ENCODE measurements around the gene DNAJC27.

Gene DNAJC27

DNA sequence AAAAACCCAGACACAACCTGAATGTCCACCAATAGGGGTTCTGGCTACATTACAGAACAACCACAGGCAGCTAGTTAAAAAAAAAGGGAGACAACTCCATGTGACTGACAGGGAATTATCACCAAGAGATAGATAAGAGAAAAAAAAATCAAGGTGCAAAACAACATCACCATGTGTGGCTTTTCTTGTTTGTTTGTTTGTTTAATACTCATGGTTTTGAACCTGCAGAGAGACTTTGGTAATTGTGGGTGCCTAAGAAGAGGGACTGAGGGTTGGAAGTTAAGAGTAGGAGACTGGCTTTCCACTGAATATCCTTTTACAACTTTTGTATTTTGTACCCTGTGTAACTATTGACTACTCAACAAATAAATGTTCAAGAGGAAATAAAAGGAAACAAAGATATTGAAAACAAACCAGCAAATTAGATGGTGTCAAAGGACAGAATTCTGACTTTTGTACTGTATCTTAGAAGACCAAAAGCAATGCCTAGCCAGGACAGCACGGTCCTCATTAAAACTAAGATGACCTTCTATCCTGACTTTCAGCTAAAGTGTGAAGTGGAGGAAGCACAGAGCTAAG is 22.5 kb upstream of the DNAJC27 start:
- H3K27ac ChIP-seq (ENCODE audit: low read length): no peak overlapping the region
- H3K4me1 ChIP-seq (ENCODE audit: control insufficient read depth, insufficient read depth, low read length): no peaks in the 10 kb centered on the region
- H3K9me3 ChIP-seq (ENCODE audit: control insufficient read depth, insufficient read depth, low read length): no peaks in the 10 kb centered on the region
- no peak overlapping the region for H3K4me3 ChIP-seq (ENCODE audit: low read length)
- no peaks in the 10 kb centered on the region for H3K27me3 ChIP-seq (ENCODE audit: control insufficient read depth, insufficient read depth, low read length)
- DNase-seq (ENCODE audit: low read depth, low spot score): no peak
- WGBS (ENCODE audit: insufficient coverage, insufficient read length): no CpG with 5 or more reads among the region's 1 CpG
- H3K36me3 ChIP-seq (ENCODE audit: control insufficient read depth, insufficient read depth, low read length): no peaks in the 10 kb centered on the region

DNA sequence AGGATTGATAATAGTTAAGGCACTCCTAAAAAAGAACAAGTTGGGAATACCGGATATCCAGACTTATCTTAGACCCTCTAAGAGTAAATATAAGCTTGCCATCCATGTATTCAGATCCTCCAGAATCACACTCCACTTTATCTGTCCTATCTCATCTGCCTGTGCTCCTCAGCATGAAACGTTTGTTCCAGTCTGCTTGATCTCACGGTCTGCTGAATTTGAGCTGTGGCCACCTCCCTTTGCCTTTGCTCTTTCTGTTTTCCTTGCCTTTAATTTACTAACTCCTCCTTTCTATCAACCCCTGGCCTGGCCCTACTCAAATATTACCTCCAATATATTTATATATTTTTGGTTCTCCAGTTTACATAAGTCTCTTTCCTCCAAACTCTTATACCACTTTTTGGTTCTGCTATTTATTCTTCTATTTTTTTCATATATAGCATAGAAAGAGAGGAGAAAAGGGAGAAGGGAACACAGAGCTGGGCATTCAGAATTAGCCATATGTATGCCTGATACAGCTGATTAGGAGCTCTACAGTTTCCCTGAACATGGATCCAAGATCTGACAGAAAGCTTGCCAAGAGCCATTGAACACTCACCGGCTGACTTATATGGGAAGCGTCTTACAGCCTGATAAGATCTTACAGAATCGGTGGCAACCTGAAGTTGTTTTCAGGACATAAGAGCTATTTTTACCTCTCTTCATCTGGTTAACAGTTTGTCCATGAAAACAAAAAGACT is 21.8 kb upstream of the DNAJC27 start:
- no CpG with 5 or more reads among the region's 6 CpGs for WGBS (ENCODE audit: insufficient coverage, insufficient read length)
- DNase-seq (ENCODE audit: low read depth, low spot score): no peak
- H3K4me1 ChIP-seq (ENCODE audit: control insufficient read depth, insufficient read depth, low read length): no peaks in the 10 kb centered on the region
- H3K9me3 ChIP-seq (ENCODE audit: control insufficient read depth, insufficient read depth, low read length): no peaks in the 10 kb centered on the region
- H3K27ac ChIP-seq (ENCODE audit: low read length): no peak overlapping the region
- H3K27me3 ChIP-seq (ENCODE audit: control insufficient read depth, insufficient read depth, low read length): no peaks in the 10 kb centered on the region
- no peak overlapping the region for H3K4me3 ChIP-seq (ENCODE audit: low read length)
- no peaks in the 10 kb centered on the region for H3K36me3 ChIP-seq (ENCODE audit: control insufficient read depth, insufficient read depth, low read length)

DNA sequence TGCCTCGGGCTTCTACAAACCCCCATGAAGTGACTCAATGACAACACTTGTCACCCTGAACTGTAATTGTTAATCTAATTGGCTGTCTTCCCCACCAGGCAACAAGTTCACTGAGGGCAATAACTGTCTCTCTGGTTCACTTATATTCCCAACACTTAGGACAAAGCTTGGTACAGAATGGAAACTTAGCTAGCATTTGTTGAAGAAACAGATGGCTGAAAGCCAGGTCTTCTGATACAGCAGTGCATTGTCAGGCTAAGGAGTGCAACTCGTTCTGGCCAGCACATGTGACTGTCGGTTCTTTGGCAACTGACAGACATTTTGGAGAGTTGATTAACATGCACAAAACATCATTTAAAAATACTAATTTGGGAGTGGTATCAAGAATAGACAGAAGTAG is 14.6 kb upstream of the DNAJC27 start:
- Histone ChIP-seq H3K9me3 (ENCODE audit: control insufficient read depth, insufficient read depth, low read length) (no peaks in the 10 kb centered on the region), H3K36me3 (ENCODE audit: control insufficient read depth, insufficient read depth, low read length) (no peaks in the 10 kb centered on the region), H3K4me1 (ENCODE audit: control insufficient read depth, insufficient read depth, low read length) (no peaks in the 10 kb centered on the region), H3K27ac (ENCODE audit: low read length) (no peak overlapping the region), H3K27me3 (ENCODE audit: control insufficient read depth, insufficient read depth, low read length) (no peaks in the 10 kb centered on the region), H3K4me3 (ENCODE audit: low read length) (no peak overlapping the region)
- WGBS (ENCODE audit: insufficient coverage, insufficient read length): no CpG with 5 or more reads among the region's 3 CpGs
- no peak for DNase-seq (ENCODE audit: low read depth, low spot score)

DNA sequence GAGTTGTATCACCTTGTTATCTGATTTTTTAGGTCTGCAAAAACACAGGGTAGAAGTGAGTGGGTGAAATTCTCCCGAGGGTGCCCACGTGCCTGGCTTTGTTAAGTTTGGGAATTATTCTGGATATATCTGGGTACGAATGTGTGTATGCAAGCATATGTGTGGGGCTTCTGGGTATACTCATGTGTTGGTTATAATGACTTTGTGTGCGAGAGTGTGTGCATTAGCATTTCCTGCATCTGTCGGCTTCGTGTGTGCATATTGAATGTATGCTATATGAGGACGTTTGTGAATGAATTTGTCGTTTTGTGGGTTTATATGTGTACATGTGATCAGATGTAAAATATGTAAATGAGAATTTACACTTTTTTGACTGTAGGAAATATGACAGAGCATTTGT is 13.8 kb upstream of the DNAJC27 start:
- Histone ChIP-seq H3K4me3 (ENCODE audit: low read length) (no peak overlapping the region), H3K27ac (ENCODE audit: low read length) (no peak overlapping the region), H3K9me3 (ENCODE audit: control insufficient read depth, insufficient read depth, low read length) (no peaks in the 10 kb centered on the region), H3K36me3 (ENCODE audit: control insufficient read depth, insufficient read depth, low read length) (no peaks in the 10 kb centered on the region), H3K4me1 (ENCODE audit: control insufficient read depth, insufficient read depth, low read length) (no peaks in the 10 kb centered on the region), H3K27me3 (ENCODE audit: control insufficient read depth, insufficient read depth, low read length) (no peaks in the 10 kb centered on the region)
- no peak for DNase-seq (ENCODE audit: low read depth, low spot score)
- 100% methylated on average over 4 of the region's 8 CpGs for WGBS (ENCODE audit: insufficient coverage, insufficient read length)

DNA sequence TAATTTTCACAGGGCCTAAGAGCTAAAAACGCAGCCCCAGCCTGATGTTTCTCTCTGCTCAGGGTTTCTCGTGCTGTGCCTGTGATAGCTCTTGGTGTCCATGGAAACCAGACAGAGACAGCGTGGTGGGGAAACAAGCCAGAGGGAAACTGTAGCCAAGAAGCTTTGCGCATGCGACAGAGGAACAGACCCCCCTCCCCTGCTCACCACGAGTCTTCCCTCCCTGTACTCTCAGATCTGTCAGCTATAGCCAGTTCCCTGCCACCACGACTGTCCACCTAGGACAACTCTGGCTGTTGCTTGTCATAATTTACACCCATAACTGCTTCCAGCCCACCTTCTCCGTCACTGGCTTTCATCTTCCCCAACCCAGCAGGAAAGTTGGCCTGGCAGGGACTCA is 13.2 kb upstream of the DNAJC27 start:
- no CpG with 5 or more reads among the region's 8 CpGs for WGBS (ENCODE audit: insufficient coverage, insufficient read length)
- DNase-seq (ENCODE audit: low read depth, low spot score): no peak

DNA sequence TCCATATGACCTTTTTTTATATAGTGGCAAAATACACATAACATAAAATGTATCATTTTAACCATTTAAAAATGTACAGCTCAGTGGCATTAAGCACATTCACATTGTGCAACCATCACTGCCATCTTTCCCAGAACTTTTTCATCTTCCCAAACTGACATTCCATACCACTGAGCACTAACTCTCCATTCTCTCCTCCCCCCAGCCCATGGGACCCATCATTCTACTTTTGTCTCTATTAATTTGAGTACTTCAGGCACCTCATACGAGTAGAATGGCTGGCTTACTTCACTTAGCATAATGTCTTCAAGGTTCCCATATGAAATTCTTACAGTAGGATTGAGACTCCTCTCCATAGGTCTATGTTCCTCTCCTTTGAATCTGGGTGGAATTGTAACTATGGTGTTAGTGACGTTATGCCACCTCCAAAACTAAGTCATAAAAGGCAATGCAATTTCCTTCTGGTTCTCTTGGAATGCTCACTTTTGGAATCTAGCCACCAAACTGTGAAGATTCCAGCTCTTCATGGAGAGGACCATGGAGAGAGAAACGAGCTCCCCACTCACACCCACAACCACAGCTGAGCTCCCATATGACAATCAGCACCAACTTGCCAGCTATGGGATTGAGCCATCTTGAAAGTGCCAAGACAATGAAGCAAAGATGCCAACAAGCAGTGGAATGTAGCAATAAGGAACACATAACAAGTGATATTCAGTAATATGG is 9.8 kb upstream of the DNAJC27 start:
- Histone ChIP-seq H3K27me3 (ENCODE audit: control insufficient read depth, insufficient read depth, low read length) (no peaks in the 10 kb centered on the region), H3K4me3 (ENCODE audit: low read length) (no peak overlapping the region), H3K27ac (ENCODE audit: low read length) (no peak overlapping the region), H3K36me3 (ENCODE audit: control insufficient read depth, insufficient read depth, low read length) (no peaks in the 10 kb centered on the region), H3K4me1 (ENCODE audit: control insufficient read depth, insufficient read depth, low read length) (no peaks in the 10 kb centered on the region), H3K9me3 (ENCODE audit: control insufficient read depth, insufficient read depth, low read length) (no peaks in the 10 kb centered on the region)
- no peak for DNase-seq (ENCODE audit: low read depth, low spot score)
- no CpG with 5 or more reads among the region's 3 CpGs for WGBS (ENCODE audit: insufficient coverage, insufficient read length)

More for the DNA sequence above, 13.2 kb upstream of the DNAJC27 start:
- Histone ChIP-seq H3K4me1 (ENCODE audit: control insufficient read depth, insufficient read depth, low read length) (no peaks in the 10 kb centered on the region), H3K27me3 (ENCODE audit: control insufficient read depth, insufficient read depth, low read length) (no peaks in the 10 kb centered on the region), H3K36me3 (ENCODE audit: control insufficient read depth, insufficient read depth, low read length) (no peaks in the 10 kb centered on the region), H3K27ac (ENCODE audit: low read length) (no peak overlapping the region), H3K9me3 (ENCODE audit: control insufficient read depth, insufficient read depth, low read length) (no peaks in the 10 kb centered on the region), H3K4me3 (ENCODE audit: low read length) (no peak overlapping the region)

DNA sequence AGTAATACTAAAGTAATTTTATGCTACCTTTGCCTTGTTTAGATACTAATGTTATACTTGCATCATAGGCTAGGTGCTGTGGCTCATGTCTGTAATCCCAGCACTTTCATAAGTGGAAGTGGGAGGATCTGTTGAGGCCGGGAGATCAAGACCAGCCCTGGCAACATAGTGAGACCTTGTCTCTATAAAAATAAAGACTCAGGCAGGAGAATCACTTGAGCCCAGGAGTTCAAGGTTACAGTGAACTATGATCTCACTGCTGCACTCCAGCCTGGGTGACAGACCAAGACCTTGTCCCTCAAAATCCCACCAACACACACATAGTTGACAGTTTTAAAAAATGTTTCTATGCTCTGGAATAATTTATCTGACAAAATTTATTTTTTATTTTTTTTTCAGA is 6.9 kb upstream of the DNAJC27 start:
- Histone ChIP-seq H3K27me3 (ENCODE audit: control insufficient read depth, insufficient read depth, low read length) (no peaks in the 10 kb centered on the region), H3K27ac (ENCODE audit: low read length) (no peak overlapping the region), H3K4me3 (ENCODE audit: low read length) (no peak overlapping the region), H3K36me3 (ENCODE audit: control insufficient read depth, insufficient read depth, low read length) (no peaks in the 10 kb centered on the region), H3K9me3 (ENCODE audit: control insufficient read depth, insufficient read depth, low read length) (no peaks in the 10 kb centered on the region), H3K4me1 (ENCODE audit: control insufficient read depth, insufficient read depth, low read length) (no peaks in the 10 kb centered on the region)
- WGBS (ENCODE audit: insufficient coverage, insufficient read length): no CpG with 5 or more reads among the region's 1 CpG
- DNase-seq (ENCODE audit: low read depth, low spot score): no peak

DNA sequence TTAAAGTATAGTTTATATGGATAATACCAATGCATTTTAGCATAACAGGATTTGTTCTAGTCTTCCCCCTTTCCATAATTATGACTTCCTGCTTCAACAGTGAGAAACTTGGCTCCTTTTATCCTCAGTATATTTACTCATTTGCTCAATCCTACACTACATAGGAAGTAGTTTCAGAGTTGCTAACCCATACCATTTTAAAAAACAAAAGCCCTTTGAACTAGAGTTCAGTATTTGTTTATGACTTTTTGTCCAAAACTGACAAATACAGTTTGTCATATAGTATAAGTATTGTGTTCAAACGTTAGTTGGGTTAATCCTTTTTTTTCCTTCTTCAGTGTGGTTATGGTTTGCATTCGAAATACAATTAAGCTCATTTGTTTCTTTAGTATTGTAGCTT is 5.9 kb upstream of the DNAJC27 start:
- Histone ChIP-seq H3K27me3 (ENCODE audit: control insufficient read depth, insufficient read depth, low read length) (no peaks in the 10 kb centered on the region), H3K36me3 (ENCODE audit: control insufficient read depth, insufficient read depth, low read length) (no peaks in the 10 kb centered on the region), H3K4me1 (ENCODE audit: control insufficient read depth, insufficient read depth, low read length) (no peaks in the 10 kb centered on the region), H3K9me3 (ENCODE audit: control insufficient read depth, insufficient read depth, low read length) (no peaks in the 10 kb centered on the region), H3K4me3 (ENCODE audit: low read length) (no peak overlapping the region), H3K27ac (ENCODE audit: low read length) (no peak overlapping the region)
- no peak for DNase-seq (ENCODE audit: low read depth, low spot score)
- no CpG with 5 or more reads among the region's 2 CpGs for WGBS (ENCODE audit: insufficient coverage, insufficient read length)

DNA sequence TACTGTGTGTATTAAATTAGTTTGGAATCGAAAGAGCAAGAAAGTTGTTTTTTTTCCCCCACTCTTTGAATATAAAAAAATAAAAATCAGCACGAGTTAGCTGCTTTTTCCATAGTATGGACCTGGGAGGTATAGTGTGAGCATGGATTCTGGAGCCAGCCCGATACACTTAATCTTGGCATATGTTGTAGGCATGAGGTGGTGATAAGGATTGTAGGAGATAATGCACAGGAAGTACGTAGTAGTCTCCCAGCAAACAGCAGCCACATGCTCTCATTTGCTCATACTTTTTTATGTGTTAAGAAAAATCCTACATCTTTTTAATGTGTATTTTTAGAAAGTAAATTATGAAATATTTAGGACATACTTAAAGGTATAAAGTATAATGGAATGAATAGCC is 2.1 kb upstream of the DNAJC27 start:
- no peak for DNase-seq (ENCODE audit: low read depth, low spot score)
- no peaks in the 10 kb centered on the region for H3K36me3 ChIP-seq (ENCODE audit: control insufficient read depth, insufficient read depth, low read length)
- no peak overlapping the region for H3K27ac ChIP-seq (ENCODE audit: low read length)
- H3K4me3 ChIP-seq (ENCODE audit: low read length): no peak overlapping the region
- H3K9me3 ChIP-seq (ENCODE audit: control insufficient read depth, insufficient read depth, low read length): no peaks in the 10 kb centered on the region
- no CpG with 5 or more reads among the region's 4 CpGs for WGBS (ENCODE audit: insufficient coverage, insufficient read length)
- no peaks in the 10 kb centered on the region for H3K4me1 ChIP-seq (ENCODE audit: control insufficient read depth, insufficient read depth, low read length)
- no peaks in the 10 kb centered on the region for H3K27me3 ChIP-seq (ENCODE audit: control insufficient read depth, insufficient read depth, low read length)

DNA sequence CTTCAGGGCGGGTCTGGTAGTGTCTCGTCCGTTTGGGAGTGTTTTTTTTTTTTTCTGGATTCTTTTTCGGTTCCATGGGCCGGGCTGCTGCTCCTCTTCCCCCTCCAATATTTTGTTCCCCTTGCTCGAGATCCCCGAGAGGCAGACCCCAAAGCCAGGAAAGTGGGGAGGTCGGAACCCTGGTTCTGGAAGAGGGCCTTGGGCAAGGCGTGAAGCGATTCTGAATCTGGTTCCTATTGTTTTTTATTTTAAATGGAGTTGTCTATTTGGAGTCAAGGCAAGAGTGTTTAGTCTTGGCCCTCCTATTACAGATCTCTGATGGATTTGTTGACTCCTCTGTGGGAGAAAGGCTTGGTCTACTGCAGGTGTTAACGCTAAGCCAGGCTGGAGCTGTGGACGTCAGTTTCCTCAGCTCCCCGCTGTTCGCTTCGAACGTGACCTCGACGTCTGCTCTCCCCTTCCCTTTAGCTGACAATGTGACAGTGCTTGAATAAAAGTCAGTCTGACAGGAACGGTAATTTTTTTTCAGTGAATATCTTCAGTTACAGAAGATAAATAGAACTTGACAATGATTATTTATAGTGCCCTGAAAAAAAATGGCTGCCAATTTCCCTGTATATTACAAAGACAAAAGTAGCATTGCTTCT is 683 bp upstream of the DNAJC27 start:
- H3K4me1 ChIP-seq (ENCODE audit: control insufficient read depth, insufficient read depth, low read length): no peaks in the 10 kb centered on the region
- no peak overlapping the region for H3K27ac ChIP-seq (ENCODE audit: low read length)
- DNase-seq (ENCODE audit: low read depth, low spot score): no peak
- WGBS (ENCODE audit: insufficient coverage, insufficient read length): no CpG with 5 or more reads among the region's 19 CpGs
- no peaks in the 10 kb centered on the region for H3K9me3 ChIP-seq (ENCODE audit: control insufficient read depth, insufficient read depth, low read length)
- H3K36me3 ChIP-seq (ENCODE audit: control insufficient read depth, insufficient read depth, low read length): no peaks in the 10 kb centered on the region
- H3K27me3 ChIP-seq (ENCODE audit: control insufficient read depth, insufficient read depth, low read length): no peaks in the 10 kb centered on the region
- peak overlapping the region; percentile 95; the same call in 1 of the 2 replicates for H3K4me3 ChIP-seq (ENCODE audit: low read length)

All from iPS DF 6.9 (cell line).